Measurements from ENCODE around the gene RND2. TPM values are rescaled to one million over a fixed set of nuclear protein-coding genes. Genes with fewer than 3 reads are reported as not detected.
"Not testable (repeated sequence)": the region's sequence is repeated elsewhere in the genome, so short reads cannot be mapped to it uniquely, and the experiment has no call there.

Gene RND2
- total RNA-seq, 1 donor from 2014 or later = 0.89 TPM

DNA sequence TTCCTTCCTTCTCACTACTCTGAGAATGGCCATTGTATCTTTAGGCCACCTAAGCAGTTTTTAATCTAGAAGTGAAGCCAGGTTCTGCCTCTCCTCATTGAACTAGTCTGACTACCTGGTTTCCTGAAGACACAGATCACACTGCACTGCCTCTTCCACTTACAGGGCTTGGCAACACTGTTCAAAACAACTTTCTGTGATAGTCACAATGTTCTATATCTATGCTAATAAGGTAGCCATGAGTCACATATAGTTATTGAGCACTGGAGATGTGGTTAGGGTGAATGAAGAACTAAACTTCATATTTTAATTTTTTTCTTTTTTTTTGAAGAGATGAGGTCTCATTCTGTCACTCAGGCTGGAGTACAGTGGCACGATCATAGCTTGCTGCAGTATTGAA is 26.9 kb downstream of the RND2 start:
- intact Hi-C loops (cut with DNase I) = no loop called here
- DNase-seq (ENCODE audit: low spot score) = no peak

DNA sequence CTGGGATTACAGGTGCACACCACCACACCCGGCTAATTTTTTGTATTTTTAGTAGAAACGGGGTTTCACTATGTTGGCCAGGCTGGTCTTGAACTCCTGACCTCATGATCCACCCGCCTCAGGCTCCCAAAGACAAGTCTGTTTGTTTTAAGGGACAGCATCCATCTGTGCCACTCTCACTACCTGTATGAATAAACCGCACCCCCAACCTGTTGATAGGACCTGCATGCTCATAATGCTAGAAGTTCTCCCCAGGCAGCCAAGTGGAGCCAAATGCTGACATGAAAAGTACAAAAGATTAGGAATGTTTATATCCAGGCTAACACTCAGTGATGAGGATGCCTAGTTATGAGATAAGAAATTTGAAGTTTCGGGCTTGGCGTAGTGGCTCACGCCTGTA is 28.0 kb downstream of the RND2 start:
- intact Hi-C loops (cut with DNase I); DNase-seq (ENCODE audit: low spot score): not testable (repeated sequence)

DNA sequence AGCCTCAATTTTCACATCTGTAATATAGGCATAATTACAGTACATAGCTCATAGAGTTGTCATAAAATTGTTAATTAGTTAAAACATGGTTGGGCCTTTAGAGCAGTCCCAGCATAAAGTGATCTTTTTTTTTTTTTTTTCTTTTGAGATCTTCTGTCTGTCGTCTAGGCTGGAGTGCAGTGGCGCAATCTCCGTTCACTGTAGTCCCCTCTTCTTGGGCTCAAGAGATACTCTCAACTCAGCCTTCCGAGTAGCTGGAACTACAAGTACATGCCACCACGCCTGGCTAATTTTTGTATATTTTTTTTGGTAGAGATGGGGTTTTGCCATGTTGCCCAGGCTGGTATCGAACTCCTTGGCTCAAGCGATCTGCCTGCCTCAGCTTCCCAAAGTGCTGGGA is 31.0 kb downstream of the RND2 start:
- intact Hi-C loops (cut with DNase I) = no loop called here
- DNase-seq (ENCODE audit: low spot score) = no peak

DNA sequence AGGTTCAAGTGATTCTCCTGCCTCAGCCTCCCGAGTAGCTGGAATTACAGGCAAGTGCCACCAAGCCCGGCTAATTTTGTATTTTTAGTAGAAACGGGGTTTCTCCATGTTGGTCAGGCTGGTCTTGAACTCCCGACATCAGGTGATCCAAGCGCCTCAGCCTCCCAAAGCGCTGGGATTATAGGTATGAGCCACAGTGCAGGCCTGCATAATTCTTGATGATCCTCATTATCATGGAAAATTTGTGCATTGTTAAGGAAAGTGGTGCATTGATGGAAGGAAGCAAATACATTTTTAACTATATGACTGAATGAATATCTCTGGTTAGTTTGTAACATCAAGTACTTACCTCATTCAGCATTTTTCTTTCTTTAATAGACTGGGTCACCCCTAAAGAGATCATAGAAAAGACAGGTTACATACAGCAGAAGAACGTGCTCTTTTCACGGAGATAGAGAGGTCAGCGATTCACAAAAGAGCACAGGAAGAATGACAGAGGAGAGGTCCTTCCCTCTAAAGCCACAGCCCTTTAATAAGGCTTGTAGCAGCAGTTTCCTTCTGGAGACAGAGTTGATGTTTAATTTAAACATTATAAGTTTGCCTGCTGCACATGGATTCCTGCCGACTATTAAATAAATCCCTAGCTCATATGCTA is 38.1 kb downstream of the RND2 start:
- intact Hi-C loops (cut with DNase I) = no loop called here
- no peak for DNase-seq (ENCODE audit: low spot score)

DNA sequence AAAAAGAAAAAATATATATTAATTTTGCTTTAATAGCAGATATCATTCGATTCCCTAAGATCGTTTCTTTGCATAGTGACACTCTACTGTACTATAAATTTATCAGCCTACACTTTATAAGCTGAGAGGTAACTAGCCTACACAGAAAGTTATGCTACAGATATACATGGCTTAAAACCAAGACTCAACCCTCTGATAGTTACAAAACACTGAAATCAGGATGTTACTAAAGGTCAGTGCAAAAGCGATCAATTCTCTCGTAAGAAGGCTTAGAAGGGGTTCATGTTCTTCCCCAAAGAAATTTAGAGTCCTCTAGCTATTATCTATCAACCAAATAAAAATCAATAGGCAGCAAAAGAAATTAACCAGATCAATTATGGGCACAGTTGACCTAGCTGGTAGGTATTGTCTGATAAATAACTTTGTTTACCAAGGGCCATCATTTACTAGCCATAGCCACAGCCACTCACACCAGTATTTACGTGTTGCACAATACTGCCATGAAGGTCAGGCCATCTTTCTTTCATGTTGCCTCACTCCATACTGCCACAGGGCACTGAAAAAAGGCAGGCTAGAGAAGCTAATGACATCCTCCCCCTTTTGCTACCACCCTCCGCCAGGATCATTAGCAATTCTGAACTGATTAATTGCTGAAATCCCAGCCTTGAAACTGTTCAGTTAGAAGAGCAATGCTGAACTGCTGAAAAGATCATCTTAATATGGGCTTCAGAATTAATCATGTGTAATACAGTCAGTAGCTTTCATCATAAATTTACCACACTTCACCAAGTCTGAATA is 43.7 kb downstream of the RND2 start:
- DNase-seq (ENCODE audit: low spot score) = no peak
- intact Hi-C loops (cut with DNase I) = no loop called here

DNA sequence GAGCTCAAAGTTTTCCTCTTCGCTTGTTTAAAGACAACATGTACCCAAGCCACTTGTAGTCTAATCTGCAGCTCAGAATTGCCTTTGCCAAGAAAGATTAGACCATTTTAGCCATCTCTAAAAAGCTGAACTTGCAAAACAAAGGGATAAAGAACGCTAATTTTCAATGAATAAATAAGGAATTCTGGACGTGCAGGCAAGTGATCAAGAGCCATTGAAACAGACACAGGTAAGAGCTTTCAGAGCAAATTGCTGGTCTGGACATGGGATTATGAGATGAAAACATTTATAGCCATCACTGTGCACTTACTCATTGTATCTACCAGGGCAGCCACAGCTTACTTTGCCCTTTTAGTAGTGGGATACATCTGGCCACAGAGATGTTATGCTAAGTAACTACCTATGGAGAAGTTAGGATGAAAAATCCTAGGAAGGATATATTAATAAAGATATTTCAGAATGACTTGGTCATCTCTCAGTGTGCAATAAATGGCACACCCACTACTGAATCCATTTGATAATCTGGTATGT is 44.4 kb downstream of the RND2 start:
- DNase-seq (ENCODE audit: low spot score) = no peak
- intact Hi-C loops (cut with DNase I) = no loop called here

DNA sequence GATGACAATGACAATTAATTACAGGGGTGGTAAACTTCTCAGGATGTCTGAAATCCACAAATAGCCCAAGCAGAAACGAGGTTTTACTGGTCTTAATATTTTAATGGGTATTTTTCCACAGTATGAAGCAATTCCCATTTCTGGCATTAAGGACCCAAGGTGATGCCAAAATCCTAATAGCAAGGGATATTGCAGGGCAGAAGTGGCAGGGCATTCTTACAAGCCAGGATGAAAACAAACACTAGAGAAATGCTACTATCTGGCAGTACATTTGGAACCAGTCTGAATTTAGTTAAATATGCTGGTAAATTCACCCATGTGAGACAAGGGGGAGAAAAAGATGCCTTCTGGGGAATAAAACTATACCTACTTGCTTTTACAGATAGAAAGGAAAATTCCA is 45.2 kb downstream of the RND2 start:
- DNase-seq (ENCODE audit: low spot score) = no peak
- intact Hi-C loops (cut with DNase I) = no loop called here

DNA sequence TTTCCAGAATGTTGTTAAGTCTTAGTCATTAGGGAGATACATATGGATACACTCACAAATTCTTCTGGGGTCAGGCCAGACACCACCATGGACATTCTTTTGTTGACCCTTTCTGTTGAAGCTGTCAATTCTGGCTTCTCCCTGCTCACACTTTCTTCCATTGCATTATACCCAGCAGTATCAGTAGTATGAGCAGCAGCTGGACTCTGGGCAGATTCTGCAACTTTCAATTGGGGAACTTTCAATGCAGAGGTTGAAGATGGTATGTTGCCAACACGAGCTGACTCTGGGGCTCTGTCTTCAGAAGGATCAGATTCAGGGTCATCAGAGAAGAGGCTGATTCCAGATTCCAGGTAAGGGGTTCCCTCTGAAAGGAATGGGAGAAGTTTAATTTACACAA is 45.8 kb downstream of the RND2 start:
- DNase-seq (ENCODE audit: low spot score) = no peak
- intact Hi-C loops (cut with DNase I) = no loop called here

DNA sequence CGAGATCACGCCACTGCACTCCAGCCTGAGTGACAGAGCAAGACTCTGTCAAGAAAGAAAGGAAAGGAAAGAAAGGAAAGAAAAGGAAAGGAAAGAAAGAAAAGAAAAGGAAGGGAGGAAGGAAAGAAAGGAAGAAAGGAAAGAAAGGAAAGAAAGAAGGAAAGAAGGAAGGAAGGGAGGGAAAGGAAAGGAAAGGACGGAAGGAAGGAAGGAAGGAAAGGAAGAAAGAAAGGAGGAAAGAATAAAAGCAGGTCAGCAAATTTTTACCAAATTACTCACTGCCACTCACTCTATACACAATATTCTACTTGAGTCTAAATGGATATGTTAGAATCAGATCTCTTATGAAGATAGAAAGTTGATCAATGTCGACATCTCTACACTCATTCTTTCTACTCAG is 49.8 kb downstream of the RND2 start:
- DNase-seq (ENCODE audit: low spot score) = no peak
- intact Hi-C loops (cut with DNase I) = no loop called here

DNA sequence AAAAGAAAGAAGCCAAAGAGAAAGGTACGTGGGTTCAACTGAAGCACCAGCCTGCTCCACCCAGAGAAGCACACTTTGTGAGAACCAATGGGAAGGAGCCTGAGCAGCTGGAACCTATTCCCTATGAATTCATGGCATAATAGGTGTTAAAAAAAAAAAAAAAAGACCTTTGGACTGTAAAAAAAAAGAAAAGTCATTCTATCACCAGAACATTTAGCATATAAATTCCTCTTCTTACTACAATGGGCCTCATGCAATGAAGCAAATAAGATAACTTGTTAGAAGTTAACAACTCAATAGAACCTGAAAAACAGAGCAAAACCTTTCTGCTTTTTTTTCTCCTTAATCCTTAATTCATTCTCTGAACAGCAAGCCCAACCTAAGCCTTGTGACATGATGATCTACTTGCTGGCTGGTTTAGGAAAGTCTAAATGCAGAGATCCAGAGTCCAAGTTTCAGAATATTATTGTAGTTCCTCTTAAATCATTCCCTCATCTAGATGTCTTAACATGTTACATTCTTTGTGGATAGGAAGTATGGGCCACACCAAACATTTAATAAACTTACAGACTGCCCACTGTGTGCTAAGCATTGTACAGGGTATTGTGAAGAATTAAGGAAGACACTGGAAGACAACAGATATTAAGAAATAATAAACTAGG is 54.7 kb downstream of the RND2 start:
- intact Hi-C loops (cut with DNase I) = no loop called here
- no peak for DNase-seq (ENCODE audit: low spot score)

Other genes with a start within 250 kb of the RND2 start
- gene WNK4, start 244.6 kb upstream of the RND2 start, total RNA-seq = not detected
- 61.4 TPM for gene COA3, start 226.5 kb upstream of the RND2 start, total RNA-seq
- gene CNTD1, start 226.4 kb upstream of the RND2 start, total RNA-seq = not detected
- 84.3 TPM for gene BECN1, start 200.9 kb upstream of the RND2 start, total RNA-seq
- gene PSME3, start 191.8 kb upstream of the RND2 start, total RNA-seq = 66.9 TPM
- 0.89 TPM for gene AOC2, start 180.7 kb upstream of the RND2 start, total RNA-seq
- gene AOC3, start 174.0 kb upstream of the RND2 start, total RNA-seq = 12.9 TPM
- gene G6PC1, start 124.4 kb upstream of the RND2 start, total RNA-seq = not detected
- gene AARSD1, start 60.8 kb upstream of the RND2 start, total RNA-seq = 27.0 TPM
- 51.2 TPM for gene PTGES3L, start 45.2 kb upstream of the RND2 start, total RNA-seq
- gene RUNDC1, start 44.7 kb upstream of the RND2 start, total RNA-seq = 14.8 TPM
- gene RPL27, start 26.8 kb upstream of the RND2 start, total RNA-seq = 536 TPM
- gene IFI35, start 18.4 kb upstream of the RND2 start, total RNA-seq = 13.7 TPM
- gene VAT1, start 2.8 kb upstream of the RND2 start, total RNA-seq = 81.3 TPM
- gene BRCA1, start 100.1 kb downstream of the RND2 start, total RNA-seq = 6.1 TPM
- 97.6 TPM for gene NBR1, start 146.0 kb downstream of the RND2 start, total RNA-seq
- 4.0 TPM for gene TMEM106A, start 186.6 kb downstream of the RND2 start, total RNA-seq
- not detected for gene CCDC200, start 203.4 kb downstream of the RND2 start, total RNA-seq
- gene RNU2-1, start 208.7 kb downstream of the RND2 start, total RNA-seq = 6,310 TPM